ENCODE results near the gene CCDC142. TPM values are rescaled to one million over a fixed set of nuclear protein-coding genes. Genes with fewer than 3 reads are reported as not detected.
A peak's percentile ranks its signal among the peaks of the same experiment; 100 is the strongest.

CCDC142 gene, protein sequence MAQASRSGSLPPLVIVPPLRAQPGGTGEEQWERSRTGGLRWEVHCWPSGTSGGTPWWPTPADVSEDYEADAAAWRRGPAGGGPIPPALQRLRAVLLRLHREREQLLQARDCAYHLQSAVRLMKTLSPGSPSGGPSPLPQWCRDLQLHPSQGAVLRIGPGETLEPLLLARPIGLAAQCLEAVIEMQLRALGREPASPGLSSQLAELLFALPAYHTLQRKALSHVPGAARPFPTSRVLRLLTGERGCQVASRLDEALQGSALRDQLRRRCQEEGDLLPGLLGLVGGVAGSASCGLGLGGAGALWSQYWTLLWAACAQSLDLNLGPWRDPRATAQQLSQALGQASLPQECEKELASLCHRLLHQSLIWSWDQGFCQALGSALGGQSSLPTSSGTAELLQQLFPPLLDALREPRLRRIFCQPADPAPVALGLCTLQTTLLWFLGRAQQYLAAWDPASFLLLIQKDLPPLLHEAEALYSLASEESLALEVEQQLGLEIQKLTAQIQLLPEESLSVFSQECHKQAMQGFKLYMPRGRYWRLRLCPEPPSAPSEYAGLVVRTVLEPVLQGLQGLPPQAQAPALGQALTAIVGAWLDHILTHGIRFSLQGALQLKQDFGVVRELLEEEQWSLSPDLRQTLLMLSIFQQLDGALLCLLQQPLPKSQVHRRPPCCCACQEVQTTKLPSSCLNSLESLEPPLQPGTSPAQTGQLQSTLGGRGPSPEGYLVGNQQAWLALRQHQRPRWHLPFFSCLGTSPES
- total RNA-seq = 10 to 100 TPM; 28.0 to 28.3 TPM

DNA sequence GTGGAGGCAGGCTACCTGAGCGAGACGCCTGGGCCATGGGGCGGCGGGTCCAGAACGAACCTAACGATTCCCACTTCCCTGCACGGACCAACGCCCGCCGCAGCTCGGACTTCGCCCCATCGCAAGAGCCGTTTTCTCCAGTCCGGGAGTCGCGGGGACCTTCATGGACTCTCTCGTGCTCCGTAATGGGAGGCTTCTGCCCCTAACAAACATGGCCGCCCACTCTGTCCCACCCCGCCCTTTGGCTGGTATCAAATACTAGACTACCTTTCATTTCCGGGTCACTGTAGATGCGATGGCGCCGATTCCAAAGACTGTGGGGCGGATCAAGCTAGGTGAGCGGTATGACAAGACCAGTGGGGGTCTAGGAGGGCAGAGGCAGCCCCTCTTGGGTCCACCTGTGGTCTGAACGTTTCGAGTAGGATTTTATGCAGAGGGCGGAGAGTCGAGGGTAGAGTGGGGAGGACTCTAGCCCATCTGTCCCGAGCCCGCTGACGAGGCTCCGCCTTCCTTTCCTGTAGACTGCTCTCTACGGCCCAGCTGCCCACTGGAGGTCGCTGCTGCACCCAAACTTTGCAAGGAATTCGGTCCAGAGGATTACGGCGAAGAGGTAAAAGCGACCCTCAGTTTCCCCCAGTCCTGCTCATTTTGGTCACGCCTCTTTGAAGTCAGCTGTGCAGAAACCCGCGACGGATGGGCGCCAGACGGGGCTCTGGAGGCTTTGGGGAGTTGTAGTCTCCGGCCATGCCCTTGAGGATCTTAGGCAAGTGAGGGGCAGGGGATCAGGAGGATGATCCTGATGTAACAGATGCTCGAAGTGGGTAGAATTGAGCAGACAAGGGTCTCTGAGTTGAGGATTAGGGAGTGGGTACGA is at the start of gene CCDC142, which contains the start of gene TTC31:
Gene CCDC142 (minus strand): TSS at position 198 of the 874 bp plus-strand sequence. CDS start 161 bp downstream, at position 37.
Gene TTC31 (plus strand): TSS at position 281 of the 874 bp plus-strand sequence. CDS start 15 bp downstream, at position 296.
- under 1% methylated on average over 44 of the region's 50 CpGs for WGBS
- Histone ChIP-seq H3K27me3 (replicated peaks; ENCODE audit: insufficient read depth) (no peaks in the 10 kb centered on the region), H3K4me3 (peak within 1 kb of the TSS; percentile 74 to 84), H3K9me3 (no peaks in the 10 kb centered on the region), H3K4me1 (replicated peaks) (peaks cover 13% of the 10 kb centered on the region), H3K36me3 (no peaks in the 10 kb centered on the region), H3K27ac (peak within 1 kb of the TSS; percentile 83 to 90)
- peak; percentile 96 for DNase-seq (ENCODE audit: low spot score)
- intact Hi-C loops (cut with DNase I) = loop anchor here (1.0 to 2.0 kb wide), 2 partner anchors 46 to 104 kb away; partner anchors contain the start of genes AUP1 and HTRA2
- TF ChIP-seq, protein P1, sequence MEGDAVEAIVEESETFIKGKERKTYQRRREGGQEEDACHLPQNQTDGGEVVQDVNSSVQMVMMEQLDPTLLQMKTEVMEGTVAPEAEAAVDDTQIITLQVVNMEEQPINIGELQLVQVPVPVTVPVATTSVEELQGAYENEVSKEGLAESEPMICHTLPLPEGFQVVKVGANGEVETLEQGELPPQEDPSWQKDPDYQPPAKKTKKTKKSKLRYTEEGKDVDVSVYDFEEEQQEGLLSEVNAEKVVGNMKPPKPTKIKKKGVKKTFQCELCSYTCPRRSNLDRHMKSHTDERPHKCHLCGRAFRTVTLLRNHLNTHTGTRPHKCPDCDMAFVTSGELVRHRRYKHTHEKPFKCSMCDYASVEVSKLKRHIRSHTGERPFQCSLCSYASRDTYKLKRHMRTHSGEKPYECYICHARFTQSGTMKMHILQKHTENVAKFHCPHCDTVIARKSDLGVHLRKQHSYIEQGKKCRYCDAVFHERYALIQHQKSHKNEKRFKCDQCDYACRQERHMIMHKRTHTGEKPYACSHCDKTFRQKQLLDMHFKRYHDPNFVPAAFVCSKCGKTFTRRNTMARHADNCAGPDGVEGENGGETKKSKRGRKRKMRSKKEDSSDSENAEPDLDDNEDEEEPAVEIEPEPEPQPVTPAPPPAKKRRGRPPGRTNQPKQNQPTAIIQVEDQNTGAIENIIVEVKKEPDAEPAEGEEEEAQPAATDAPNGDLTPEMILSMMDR (IDR thresholded peaks at IDR 0.05) = peak; percentile 61 to 94 (median 90)
- TF ChIP-seq POLR2A (IDR thresholded peaks at IDR 0.05) (peak; percentile 26), POLR2AphosphoS5 (IDR thresholded peaks at IDR 0.05) (peak; percentile 98)

GRCh38 chr2:74532222-74532621 is 49.4 kb upstream of the CCDC142 start:
- Histone ChIP-seq H3K36me3 (no peaks in the 10 kb centered on the region), H3K4me1 (replicated peaks) (peaks cover 7% of the 10 kb centered on the region), H3K27me3 (replicated peaks; ENCODE audit: insufficient read depth) (no peaks in the 10 kb centered on the region), H3K4me3 (no peak overlapping the region), H3K27ac (no peak overlapping the region), H3K9me3 (no peaks in the 10 kb centered on the region)
- DNase-seq (ENCODE audit: low spot score) = no peak
- intact Hi-C loops (cut with DNase I) = no loop called here
- TF ChIP-seq POLR2A (IDR thresholded peaks at IDR 0.05) = no peak
- TF ChIP-seq, protein P1 (IDR thresholded peaks at IDR 0.05) = peak in 2 of 4 experiments; percentile 31

- 90% methylated on average over 7 of the region's 7 CpGs for WGBS
- TF ChIP-seq POLR2AphosphoS5 (IDR thresholded peaks at IDR 0.05) (no peak), POLR2A (IDR thresholded peaks at IDR 0.05) (no peak)
- TF ChIP-seq, protein P1 (IDR thresholded peaks at IDR 0.05) = no peak
- intact Hi-C loops (cut with DNase I) = no loop called here
- Histone ChIP-seq H3K27ac (no peak overlapping the region), H3K4me3 (no peak overlapping the region), H3K4me1 (replicated peaks) (peaks cover 7% of the 10 kb centered on the region), H3K27me3 (replicated peaks; ENCODE audit: insufficient read depth) (no peaks in the 10 kb centered on the region), H3K9me3 (no peaks in the 10 kb centered on the region), H3K36me3 (peaks cover 0 to 3% of the 10 kb centered on the region in 2 donors)
- no peak for DNase-seq (ENCODE audit: low spot score)
Observed at GRCh38 chr2:74531666-74532065, 48.9 kb upstream of the CCDC142 start.

DNA sequence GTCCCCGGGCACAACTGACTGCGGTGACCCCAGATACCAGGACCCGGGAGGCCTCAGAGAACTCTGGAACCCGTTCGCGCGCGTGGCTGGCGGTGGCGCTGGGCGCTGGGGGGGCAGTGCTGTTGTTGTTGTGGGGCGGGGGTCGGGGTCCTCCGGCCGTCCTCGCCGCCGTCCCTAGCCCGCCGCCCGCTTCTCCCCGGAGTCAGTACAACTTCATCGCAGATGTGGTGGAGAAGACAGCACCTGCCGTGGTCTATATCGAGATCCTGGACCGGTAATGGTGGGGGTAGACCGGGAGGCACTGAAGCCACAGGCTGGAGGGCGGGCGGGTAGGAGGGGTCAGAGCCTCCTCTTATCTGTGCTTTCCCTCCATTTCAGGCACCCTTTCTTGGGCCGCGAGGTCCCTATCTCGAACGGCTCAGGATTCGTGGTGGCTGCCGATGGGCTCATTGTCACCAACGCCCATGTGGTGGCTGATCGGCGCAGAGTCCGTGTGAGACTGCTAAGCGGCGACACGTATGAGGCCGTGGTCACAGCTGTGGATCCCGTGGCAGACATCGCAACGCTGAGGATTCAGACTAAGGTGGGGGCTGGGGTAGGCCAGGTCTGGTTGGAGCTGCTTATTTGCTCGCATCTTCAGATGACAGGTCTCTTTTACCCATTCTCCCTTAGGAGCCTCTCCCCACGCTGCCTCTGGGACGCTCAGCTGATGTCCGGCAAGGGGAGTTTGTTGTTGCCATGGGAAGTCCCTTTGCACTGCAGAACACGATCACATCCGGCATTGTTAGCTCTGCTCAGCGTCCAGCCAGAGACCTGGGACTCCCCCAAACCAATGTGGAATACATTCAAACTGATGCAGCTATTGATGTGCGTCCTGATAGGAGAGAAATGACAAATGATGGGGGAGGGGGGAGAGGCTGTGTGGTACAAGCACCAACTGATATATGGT is 47.7 kb upstream of the CCDC142 start:
- 3% methylated on average over 54 of the region's 54 CpGs for WGBS
- peaks cover 7% of the 10 kb centered on the region for H3K4me1 ChIP-seq (replicated peaks)
- H3K36me3 ChIP-seq = peaks cover 0 to 4% of the 10 kb centered on the region in 2 donors
- H3K27me3 ChIP-seq (replicated peaks; ENCODE audit: insufficient read depth) = no peaks in the 10 kb centered on the region
- peak overlapping the region; percentile 63 to 89 for H3K4me3 ChIP-seq
- H3K27ac ChIP-seq = peak overlapping the region; percentile 54 to 77
- H3K9me3 ChIP-seq = no peaks in the 10 kb centered on the region
- intact Hi-C loops (cut with DNase I) = no loop called here
- no peak for DNase-seq (ENCODE audit: low spot score)
- no peak for TF ChIP-seq POLR2AphosphoS5 (IDR thresholded peaks at IDR 0.05)
- no peak for TF ChIP-seq POLR2A (IDR thresholded peaks at IDR 0.05)
- TF ChIP-seq, protein P1 (IDR thresholded peaks at IDR 0.05) = no peak

All from prostate gland (tissue), 2 donors.